Tibial nerve (tissue), 4 donors: ENCODE data around the gene AHCYL2. TPM values are rescaled to one million over a fixed set of nuclear protein-coding genes. Genes with fewer than 3 reads are reported as not detected.
A peak's percentile ranks its signal among the peaks of the same experiment; 100 is the strongest.

ENCODE experiments used
- DNase-seq, 2 donors: peaks; one replicate each; pipeline ENCODE4 v3.0.0-alpha.2; 2019; ENCODE audit warnings: low spot score in 2 of 2
- H3K27ac ChIP-seq, 4 donors: fragments of 200-600 bp; sonication (generic) in 3 of 4; one replicate each; pipeline ENCODE4 v1.5.1; 2017 to 2019; ENCODE audit warnings: mild to moderate bottlenecking in 1 of 4
- H3K27me3 ChIP-seq, 2 donors: fragments of 200-600 bp; sonication (generic) in 1 of 2; one replicate each; pipeline versions ENCODE4 v1.5.1 to v1.6.0; 2017 to 2019
- H3K36me3 ChIP-seq, 3 donors: fragments of 200-600 bp; sonication (generic); one replicate each; pipeline ENCODE4 v1.5.1; 2018 to 2019
- H3K4me1 ChIP-seq, 4 donors: fragments of 200-600 bp; sonication (generic) in 3 of 4; one replicate each; pipeline ENCODE4 v1.5.1; 2017 to 2019
- H3K4me3 ChIP-seq, 4 donors: fragments of 200-600 bp; sonication (generic) in 3 of 4; one replicate each; pipeline ENCODE4 v1.5.1; 2017 to 2019; ENCODE audit warnings: mild to moderate bottlenecking in 1 of 4, moderate library complexity in 1 of 4
- H3K9me3 ChIP-seq, 4 donors: fragments of 200-600 bp; sonication (generic) in 3 of 4; one replicate each; pipeline ENCODE4 v1.5.1; 2017 to 2019
- EP300 ChIP-seq, 2 donors: sonication (generic); formaldehyde crosslinking; IDR thresholded peaks; one replicate each; pipeline ENCODE4 v1.6.1; 2017; ENCODE audit warnings: antibody characterized with exemption in 2 of 2, mild to moderate bottlenecking in 1 of 2
- POLR2A ChIP-seq, 2 donors: fragments of 450-650 bp; IDR thresholded peaks; one replicate each; pipeline ENCODE4 v1.6.1; 2017; ENCODE audit warnings: antibody characterized with exemption in 2 of 2, mild to moderate bottlenecking in 2 of 2, moderate library complexity in 2 of 2
- WGBS, 2 donors: methylation state at CpG; one replicate each; pipeline ENCODE4 v1.1.5; 2018; 5-methylcytosine and 5-hydroxymethylcytosine counted together
- total RNA-seq, 4 donors: library from RNA; depleted of rRNA; stranded (reverse); fragments of >200 nt; gene quantifications; one replicate each; pipeline ENCODE4 v1.1.0, GENCODE V29; 2016
- TF ChIP-seq, protein P1 (sequence below), 5 experiments: fragments of 200-600 bp in 3 of 5; fragments of 450-650 bp in 2 of 5; sonication (generic) in 3 of 5; IDR thresholded peaks; one replicate each; pipeline ENCODE4 v1.5.1; 2016 to 2019; ENCODE audit warnings: antibody characterized with exemption in 5 of 5, mild to moderate bottlenecking in 3 of 5, moderate library complexity in 2 of 5

The AHCYL2 gene
- total RNA-seq, 4 donors from 2014 or later, result 21.6 to 42.9 (median 30.9) TPM

- no peak for DNase-seq
Measured at GRCh38 chr7:129338450-129338849, 113.6 kb downstream of the AHCYL2 start.

DNA sequence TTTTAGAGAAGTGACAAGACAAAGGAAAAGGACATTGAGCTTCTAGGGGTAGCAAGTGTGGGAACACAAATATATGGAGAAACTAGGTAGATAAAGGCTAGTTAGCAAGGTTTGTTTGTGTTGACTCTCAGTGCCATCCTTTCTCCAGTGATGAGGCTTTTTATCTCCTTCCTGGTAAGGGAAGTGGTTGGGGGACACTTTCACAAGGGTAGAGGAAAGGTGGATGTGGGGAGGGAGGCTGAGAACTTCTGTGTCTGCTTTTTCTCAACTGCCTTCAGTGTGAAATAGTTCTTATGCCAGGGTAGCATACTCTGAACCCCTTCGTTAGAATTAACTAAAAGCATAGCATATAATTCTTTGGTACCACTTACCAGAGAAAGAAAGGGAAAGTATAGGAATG lies 116.4 kb downstream of the AHCYL2 start:
- no peak for DNase-seq
- 49 to 68% methylated on average over 1 of the region's 1 CpG for WGBS, 2 donors
- Histone ChIP-seq H3K9me3 (no peaks in the 10 kb centered on the region), H3K27ac (no peak overlapping the region), H3K27me3 (no peaks in the 10 kb centered on the region), H3K4me3 (no peak overlapping the region), H3K36me3 (no peaks in the 10 kb centered on the region), H3K4me1 (peaks cover 0 to 9% (median 0%) of the 10 kb centered on the region in 4 donors)
- no peak for TF ChIP-seq POLR2A (IDR thresholded peaks at IDR 0.05)
- TF ChIP-seq, protein P1, sequence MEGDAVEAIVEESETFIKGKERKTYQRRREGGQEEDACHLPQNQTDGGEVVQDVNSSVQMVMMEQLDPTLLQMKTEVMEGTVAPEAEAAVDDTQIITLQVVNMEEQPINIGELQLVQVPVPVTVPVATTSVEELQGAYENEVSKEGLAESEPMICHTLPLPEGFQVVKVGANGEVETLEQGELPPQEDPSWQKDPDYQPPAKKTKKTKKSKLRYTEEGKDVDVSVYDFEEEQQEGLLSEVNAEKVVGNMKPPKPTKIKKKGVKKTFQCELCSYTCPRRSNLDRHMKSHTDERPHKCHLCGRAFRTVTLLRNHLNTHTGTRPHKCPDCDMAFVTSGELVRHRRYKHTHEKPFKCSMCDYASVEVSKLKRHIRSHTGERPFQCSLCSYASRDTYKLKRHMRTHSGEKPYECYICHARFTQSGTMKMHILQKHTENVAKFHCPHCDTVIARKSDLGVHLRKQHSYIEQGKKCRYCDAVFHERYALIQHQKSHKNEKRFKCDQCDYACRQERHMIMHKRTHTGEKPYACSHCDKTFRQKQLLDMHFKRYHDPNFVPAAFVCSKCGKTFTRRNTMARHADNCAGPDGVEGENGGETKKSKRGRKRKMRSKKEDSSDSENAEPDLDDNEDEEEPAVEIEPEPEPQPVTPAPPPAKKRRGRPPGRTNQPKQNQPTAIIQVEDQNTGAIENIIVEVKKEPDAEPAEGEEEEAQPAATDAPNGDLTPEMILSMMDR (IDR thresholded peaks at IDR 0.05), result no peak
- TF ChIP-seq EP300 (IDR thresholded peaks at IDR 0.05), result no peak

More at GRCh38 chr7:129338450-129338849, 113.6 kb downstream of the AHCYL2 start:
- Histone ChIP-seq H3K4me1 (peaks cover 0 to 8% (median 0%) of the 10 kb centered on the region in 4 donors), H3K27ac (no peak overlapping the region), H3K27me3 (no peaks in the 10 kb centered on the region), H3K4me3 (no peak overlapping the region), H3K36me3 (no peaks in the 10 kb centered on the region), H3K9me3 (no peaks in the 10 kb centered on the region)
- TF ChIP-seq POLR2A (IDR thresholded peaks at IDR 0.05), result no peak
- no peak for TF ChIP-seq EP300 (IDR thresholded peaks at IDR 0.05)
- TF ChIP-seq, protein P1 (IDR thresholded peaks at IDR 0.05), result no peak
- 91% methylated on average over 2 of the region's 2 CpGs for WGBS, 2 donors

- no peak overlapping the region for H3K4me3 ChIP-seq
Measured at GRCh38 chr7:129341816-129342806, 117.3 kb downstream of the AHCYL2 start.

DNA sequence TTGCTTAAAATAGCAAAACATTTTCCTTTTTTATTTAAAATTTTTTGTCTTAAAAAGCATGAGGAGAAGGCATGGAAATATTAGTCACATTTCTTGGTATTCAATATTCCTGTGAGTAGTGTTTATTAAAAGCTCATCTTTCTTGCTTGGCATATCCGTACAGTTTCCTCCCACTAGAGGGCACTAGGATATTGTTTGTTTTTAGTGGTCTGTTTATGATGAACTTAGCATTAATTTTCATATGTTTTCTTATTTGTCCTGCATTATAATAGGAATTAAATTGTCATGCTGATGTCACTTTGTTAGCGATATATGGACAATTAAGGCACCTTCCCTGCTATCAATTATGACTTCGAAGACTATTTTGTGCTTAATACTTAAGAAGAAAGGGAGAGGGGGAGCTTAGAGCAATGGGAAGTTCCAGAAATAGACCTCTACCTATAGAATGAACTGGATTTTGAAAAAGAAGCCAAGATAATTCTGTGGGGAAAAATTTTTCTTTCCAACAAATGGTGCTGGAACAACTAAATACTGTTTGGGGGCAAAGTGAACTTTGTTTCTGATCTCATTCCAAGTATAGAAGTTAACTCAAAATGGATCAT lies 118.4 kb downstream of the AHCYL2 start:
- no peaks in the 10 kb centered on the region for H3K36me3 ChIP-seq
- peak in 1 of 2 donors; percentile 51 for DNase-seq
- WGBS, 2 donors, result 36 to 40% methylated on average over 3 of the region's 3 CpGs
- peaks cover 0 to 9% (median 0%) of the 10 kb centered on the region in 4 donors for H3K4me1 ChIP-seq
- H3K27ac ChIP-seq, result no peak overlapping the region
- no peaks in the 10 kb centered on the region for H3K27me3 ChIP-seq
- no peaks in the 10 kb centered on the region for H3K9me3 ChIP-seq
- TF ChIP-seq, protein P1 (IDR thresholded peaks at IDR 0.05), result peak; percentile 55 to 70 (median 63)
- no peak for TF ChIP-seq EP300 (IDR thresholded peaks at IDR 0.05)
- H3K4me3 ChIP-seq, result no peak overlapping the region

More at GRCh38 chr7:129341816-129342806, 117.3 kb downstream of the AHCYL2 start:
- DNase-seq, result no peak
- Histone ChIP-seq H3K4me1 (peaks cover 0 to 9% (median 0%) of the 10 kb centered on the region in 4 donors), H3K27ac (no peak overlapping the region), H3K36me3 (no peaks in the 10 kb centered on the region), H3K9me3 (no peaks in the 10 kb centered on the region), H3K27me3 (no peaks in the 10 kb centered on the region)
- no peak for TF ChIP-seq EP300 (IDR thresholded peaks at IDR 0.05)
- TF ChIP-seq, protein P1 (IDR thresholded peaks at IDR 0.05), result no peak
- no peak for TF ChIP-seq POLR2A (IDR thresholded peaks at IDR 0.05)
- WGBS, 2 donors, result 49 to 50% methylated on average over 3 of the region's 3 CpGs

- 73 to 82% methylated on average over 2 of the region's 2 CpGs for WGBS, 2 donors
- no peak for DNase-seq
- Histone ChIP-seq H3K4me1 (peaks cover 0 to 13% (median 0%) of the 10 kb centered on the region in 4 donors), H3K27me3 (no peaks in the 10 kb centered on the region), H3K36me3 (no peaks in the 10 kb centered on the region), H3K9me3 (no peaks in the 10 kb centered on the region), H3K27ac (no peak overlapping the region), H3K4me3 (no peak overlapping the region)
- TF ChIP-seq EP300 (IDR thresholded peaks at IDR 0.05), result no peak
- TF ChIP-seq, protein P1 (IDR thresholded peaks at IDR 0.05), result no peak
Measured at GRCh38 chr7:129347330-129347729, 122.5 kb downstream of the AHCYL2 start.
